GM11168 (cell line): ENCODE data around the gene FAM161B.
"Not testable (repeated sequence)": the region's sequence is repeated elsewhere in the genome, so short reads cannot be mapped to it uniquely, and the experiment has no call there.

Source experiments
- in situ Hi-C: fragments of 300-500 bp; cut with MboI; formaldehyde crosslinking; loops from one replicate; pipeline ENCODE4 v1.12.0; 2022; ENCODE audit warnings: low sequenced_read_pairs; ENCODE audit not compliant: unreplicated experiment

Gene FAM161B

GRCh38 chr14:73949752-73950734 is at the start of gene FAM161B, which contains the start of gene COQ6:
Gene FAM161B, minus strand, starts transcription at chr14:73950094. Its CDS starts 68 bp downstream, at chr14:73950026.
Gene COQ6, plus strand, starts transcription at chr14:73950302. Its CDS starts 31 bp downstream, at chr14:73950333.
- in situ Hi-C loops, result no loop called here

DNA sequence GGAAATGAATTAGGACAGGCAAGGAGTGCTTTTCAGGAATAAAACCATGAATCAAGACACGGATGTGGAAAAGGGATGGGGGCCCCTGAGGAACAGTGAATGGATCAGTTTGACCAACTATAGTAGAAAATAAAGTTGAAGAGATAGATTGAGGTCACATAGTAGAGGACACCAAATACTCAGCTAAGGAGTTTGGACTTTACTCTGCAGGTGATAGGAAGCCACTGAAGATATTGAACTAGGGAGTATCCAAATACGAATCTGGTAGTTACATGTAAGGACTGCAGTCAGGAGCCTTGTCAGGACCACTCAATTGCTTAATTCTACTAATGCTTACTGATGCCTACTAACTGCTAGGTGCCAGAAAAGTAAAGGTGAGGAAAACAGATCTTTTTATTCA is 48.8 kb upstream of the FAM161B start:
- in situ Hi-C loops, result no loop called here

- in situ Hi-C loops, result no loop called here
These were observed 48.1 kb upstream of the FAM161B start for GRCh38 chr14:73997944-73998447.

GRCh38 chr14:73997108-73997943 is 47.4 kb upstream of the FAM161B start:
- in situ Hi-C loops, result no loop called here

DNA sequence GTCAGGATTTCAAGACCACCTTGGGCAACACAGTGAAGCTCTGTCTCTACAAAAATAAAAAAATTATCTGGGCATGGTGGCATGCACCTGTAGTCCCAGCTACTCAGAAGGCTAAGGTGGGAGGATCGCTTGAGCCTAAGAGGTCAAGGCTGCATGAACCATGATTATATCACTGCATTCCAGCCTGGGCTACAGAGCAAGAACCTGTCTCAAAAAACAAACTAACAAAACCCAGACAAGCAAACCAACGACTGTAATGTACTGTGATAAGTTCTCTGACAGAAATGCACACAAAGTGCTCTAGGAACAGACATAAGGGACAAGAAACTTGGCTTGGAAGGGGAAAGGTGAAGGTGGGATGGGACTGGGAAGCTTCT is 46.8 kb upstream of the FAM161B start:
- in situ Hi-C loops, result no loop called here

DNA sequence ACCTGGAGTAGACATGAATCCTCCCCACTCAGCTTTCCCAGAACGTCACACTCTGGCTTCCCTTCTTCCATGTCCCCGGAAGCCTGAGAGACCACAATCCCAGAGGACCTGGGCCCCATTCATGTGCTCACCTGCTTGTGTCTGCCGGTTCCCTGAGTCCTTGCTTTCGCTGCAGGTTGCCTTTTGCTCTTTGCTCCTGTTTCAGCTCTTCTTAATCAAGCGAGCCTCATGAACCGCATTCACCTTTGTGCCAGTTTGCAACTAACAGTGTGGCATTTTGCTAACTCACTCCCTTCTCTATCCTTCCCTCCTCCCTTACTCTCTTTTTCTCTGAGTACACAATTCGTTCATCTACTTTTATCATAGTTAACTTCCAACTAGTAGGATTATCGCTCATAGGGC is 46.1 kb upstream of the FAM161B start:
- in situ Hi-C loops, result no loop called here

DNA sequence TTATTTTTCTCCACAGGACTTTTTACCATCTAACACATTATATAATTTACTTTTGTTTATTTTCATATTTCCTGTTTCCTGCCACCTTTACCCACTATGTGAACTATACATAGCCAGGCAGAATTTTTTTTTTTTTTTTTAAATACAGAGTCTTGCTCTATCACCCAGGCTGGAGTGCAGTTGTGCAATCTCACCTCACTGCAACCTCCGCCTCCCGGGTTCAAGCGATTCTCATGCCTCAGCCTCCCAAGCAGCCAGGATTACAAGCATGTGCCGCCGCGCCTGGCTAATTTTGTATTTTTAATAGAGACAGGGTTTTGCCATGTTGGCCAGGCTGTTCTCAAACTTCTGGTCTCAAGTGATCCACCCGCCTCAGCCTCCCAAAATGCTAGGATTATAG is 45.0 kb upstream of the FAM161B start:
- in situ Hi-C loops, result not testable (repeated sequence)

DNA sequence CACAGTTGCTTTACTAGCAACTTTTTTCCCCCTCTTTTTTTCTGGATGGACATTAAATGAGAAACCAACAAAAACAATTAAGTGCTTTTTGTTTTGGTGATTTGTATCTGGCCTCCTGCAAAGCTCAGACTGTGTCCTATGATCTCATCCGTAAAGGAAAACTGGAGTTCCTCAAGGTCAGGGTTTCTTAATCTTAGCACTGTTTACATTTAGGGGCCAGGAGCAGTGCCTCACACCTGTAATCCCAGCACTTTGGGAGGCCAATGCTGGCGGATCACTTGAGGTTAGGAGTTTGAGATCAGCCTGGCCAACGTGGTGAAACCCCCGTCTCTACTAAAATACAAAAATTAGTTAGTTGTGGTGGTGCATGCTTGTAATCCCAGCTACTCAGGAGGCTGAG is 41.2 kb upstream of the FAM161B start:
- in situ Hi-C loops, result no loop called here

DNA sequence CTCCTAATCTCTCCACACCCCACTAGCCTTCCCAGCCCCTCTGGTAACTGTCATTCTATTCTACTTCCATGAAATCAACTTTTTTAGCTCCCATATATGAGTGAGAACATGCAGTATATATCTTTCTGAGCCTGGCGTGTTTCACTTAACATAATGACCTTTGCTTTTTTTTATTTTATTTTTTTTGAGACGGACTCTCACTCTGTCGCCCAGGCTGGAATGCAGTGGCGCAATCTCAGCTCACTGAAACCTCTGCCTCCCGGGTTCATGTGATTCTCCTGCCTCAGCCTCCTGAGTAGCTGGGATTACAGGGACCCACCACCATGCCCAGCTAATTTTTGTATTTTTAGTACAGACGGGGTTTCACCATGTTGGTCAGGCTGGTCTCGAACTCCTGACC is 38.8 kb upstream of the FAM161B start:
- in situ Hi-C loops, result not testable (repeated sequence)

- in situ Hi-C loops, result no loop called here
These were observed 38.2 kb upstream of the FAM161B start for GRCh38 chr14:73988065-73988464.

DNA sequence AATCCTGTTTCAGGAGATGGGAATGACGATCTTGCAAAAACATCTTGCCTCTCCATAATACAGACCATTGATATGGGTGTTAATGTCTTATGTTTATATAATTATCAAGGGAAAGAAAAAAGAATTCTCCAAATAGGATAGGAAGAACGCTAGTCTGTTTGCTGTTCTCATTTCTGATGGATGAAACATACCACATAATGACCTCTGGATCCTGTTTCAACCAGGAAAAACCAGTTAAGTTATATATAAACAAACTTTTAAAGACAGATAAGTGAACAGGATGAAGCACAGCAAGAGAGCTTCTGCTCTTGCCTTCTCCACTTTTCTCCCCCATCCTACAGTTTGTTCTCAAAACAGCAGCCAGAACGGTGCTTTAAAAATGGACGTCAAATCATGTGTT is 28.0 kb upstream of the FAM161B start:
- in situ Hi-C loops, result no loop called here

- in situ Hi-C loops, result no loop called here
These were observed 26.2 kb upstream of the FAM161B start for GRCh38 chr14:73976125-73976524.

GRCh38 chr14:73973497-73973896 is 23.6 kb upstream of the FAM161B start:
- in situ Hi-C loops, result no loop called here

DNA sequence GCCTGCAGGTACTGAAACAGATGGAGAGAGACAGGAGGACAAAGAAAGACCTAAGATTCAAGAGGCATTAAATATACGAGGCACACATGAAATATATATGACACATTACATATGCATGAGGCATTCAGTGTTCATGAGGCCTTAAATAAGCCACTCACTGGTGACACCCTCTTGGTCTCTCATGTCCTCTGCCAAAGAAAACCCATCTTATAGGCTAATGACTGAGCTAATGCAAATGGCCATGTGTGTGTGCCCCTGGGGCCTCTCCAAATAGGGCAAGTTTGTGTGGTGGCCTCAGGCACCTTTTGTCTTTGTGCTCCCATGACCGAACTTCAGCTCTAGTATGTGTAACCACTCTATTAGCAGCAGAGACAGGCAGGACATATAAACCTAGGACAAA is 19.0 kb upstream of the FAM161B start:
- in situ Hi-C loops, result no loop called here

DNA sequence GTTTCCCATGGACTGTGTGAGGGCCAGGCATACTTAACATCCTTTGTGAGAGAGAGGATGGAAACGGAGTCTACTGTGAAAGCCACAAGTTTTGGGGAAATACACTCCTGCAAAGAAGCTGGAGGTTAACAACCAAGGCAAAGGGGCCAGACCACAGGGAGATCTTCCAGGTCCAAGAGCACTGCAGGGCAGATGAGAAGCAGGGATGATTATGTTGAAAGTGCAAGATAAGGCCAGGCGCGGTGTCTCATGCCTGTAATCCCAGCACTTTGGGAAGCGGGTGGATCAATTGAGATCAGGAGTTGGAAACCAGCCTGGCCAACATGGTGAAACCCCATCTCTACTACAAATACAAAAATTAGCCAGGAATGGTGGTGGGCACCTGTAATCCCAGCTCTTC is 15.3 kb upstream of the FAM161B start:
- in situ Hi-C loops, result no loop called here

DNA sequence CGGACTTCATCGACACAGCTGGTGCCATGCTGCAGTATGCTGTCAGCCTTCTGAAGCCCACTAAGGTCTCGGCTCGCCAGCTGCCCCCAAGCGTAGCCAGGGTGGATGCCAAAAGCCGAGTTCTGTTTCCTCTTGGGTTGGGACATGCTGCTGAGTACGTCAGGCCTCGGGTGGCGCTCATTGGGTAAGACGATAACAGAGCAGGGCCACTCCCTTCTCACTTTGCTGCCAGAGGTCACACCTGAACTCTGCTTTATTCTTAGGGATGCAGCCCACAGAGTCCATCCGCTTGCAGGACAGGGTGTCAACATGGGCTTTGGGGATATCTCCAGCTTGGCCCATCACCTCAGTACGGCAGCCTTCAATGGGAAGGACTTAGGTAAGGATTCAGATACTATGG is 11.3 kb upstream of the FAM161B start:
- in situ Hi-C loops, result no loop called here

- in situ Hi-C loops, result no loop called here
These were observed 8.7 kb upstream of the FAM161B start for GRCh38 chr14:73958591-73958990.

- in situ Hi-C loops, result no loop called here
These were observed 5.8 kb upstream of the FAM161B start for GRCh38 chr14:73955674-73956073.

DNA sequence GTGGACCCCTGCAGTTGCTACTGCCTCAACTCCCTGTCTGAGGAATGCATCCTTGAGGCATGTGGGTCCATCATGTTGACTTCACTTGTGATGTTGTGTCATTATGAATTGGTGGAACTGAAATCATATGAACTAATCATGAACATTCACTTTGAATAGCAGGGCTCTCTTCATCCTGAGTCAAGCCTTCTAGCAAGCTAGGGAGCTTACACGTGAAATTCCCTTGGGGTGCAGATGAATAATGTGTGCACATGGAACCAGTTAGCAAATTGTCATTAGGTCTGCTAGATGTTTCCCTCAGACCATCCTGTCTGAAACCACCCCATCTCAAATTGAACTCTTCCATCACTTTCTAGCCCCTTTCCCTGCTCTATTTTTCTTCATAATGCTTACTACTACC is 3.8 kb upstream of the FAM161B start:
- in situ Hi-C loops, result no loop called here

DNA sequence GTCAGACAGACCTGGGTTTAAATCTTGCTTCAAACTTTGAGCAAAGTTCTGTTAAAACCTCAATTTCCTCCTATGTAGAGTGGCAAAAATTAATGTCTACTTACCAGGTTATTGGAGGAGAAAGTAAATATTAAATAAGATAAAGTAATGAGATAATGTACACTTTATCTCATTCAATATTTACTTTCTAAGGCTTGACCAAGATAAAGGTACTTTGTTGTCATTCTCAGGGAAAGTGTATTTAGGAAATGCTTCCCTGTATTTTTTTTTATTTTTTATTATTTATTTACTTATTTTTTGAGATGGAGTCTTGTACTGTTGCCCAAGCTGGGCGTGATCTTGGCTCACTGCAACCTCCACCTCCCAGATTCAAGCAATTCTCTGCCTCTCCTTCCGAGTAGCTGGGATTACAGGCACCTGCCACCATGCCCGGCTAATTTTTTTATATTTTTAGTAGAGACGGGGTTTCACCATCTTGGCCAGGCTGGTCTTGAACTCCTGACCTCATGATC is 4.7 kb downstream of the FAM161B start:
- in situ Hi-C loops, result no loop called here
